IMR-90 (cell line): ENCODE data around the gene ASB3. TPM values are rescaled to one million over a fixed set of nuclear protein-coding genes. Genes with fewer than 3 reads are reported as not detected.

Experiments used
- ATAC-seq: fragments of 200-7000 bp; cut with Tn5 transposase; 2 replicates; pipeline ENCODE4 v1.9.1; 2020; ENCODE audit warnings: low read depth, mild to moderate bottlenecking, moderate library complexity
- BruUV-seq: library from RNA; stranded (reverse); fragments of 400-500 nt; replicated peaks from 2 replicates; lab custom pipeline; 2021; lab: Mats Ljungman, UMichigan
- CTCF ChIA-PET: fragments of 300-600 bp; formaldehyde crosslinking; extraction: SDS; loops from one replicate; lab custom pipeline; 2021; ENCODE audit warnings: antibody characterized with exemption; lab: Yijun Ruan, JAX
- POLR2A ChIA-PET: fragments of 300-600 bp; sonication (Branson Sonifier 250); formaldehyde crosslinking; loops from one replicate; lab custom pipeline; 2022; ENCODE audit warnings: antibody characterized with exemption; ENCODE audit not compliant: unreplicated experiment; lab: Charles Lee
- DNase-seq: peaks from one replicate; pipeline ENCODE4 v3.0.0; 2013
- H2AFZ ChIP-seq: replicated peaks from 2 replicates; pipeline ENCODE3; 2013; ENCODE audit warnings: low read length, mild to moderate bottlenecking; ENCODE audit not compliant: poor library complexity
- H2AK5ac ChIP-seq: 2 replicates; pipeline ENCODE4 v1.6.1; 2013; ENCODE audit warnings: low read depth, low read length, inconsistent platforms
- H2AK9ac ChIP-seq: replicated peaks from 2 replicates; pipeline ENCODE3; 2013; ENCODE audit warnings: mild to moderate bottlenecking, low read depth, low read length, moderate library complexity; ENCODE audit not compliant: poor library complexity
- H2BK120ac ChIP-seq: 2 replicates; pipeline ENCODE4 v1.6.1; 2013; ENCODE audit warnings: low read depth, low read length, inconsistent platforms
- H2BK15ac ChIP-seq: 3 replicates; pipeline ENCODE4 v1.6.1; 2013; ENCODE audit warnings: low read depth, low read length, inconsistent platforms
- H2BK20ac ChIP-seq: 2 replicates; pipeline ENCODE4 v1.6.1; 2013; ENCODE audit warnings: low read depth, mild to moderate bottlenecking, inconsistent platforms, low read length, moderate library complexity
- H2BK5ac ChIP-seq: 2 replicates; pipeline ENCODE4 v1.6.1; 2013; ENCODE audit warnings: mild to moderate bottlenecking, low read depth, low read length, inconsistent platforms; ENCODE audit not compliant: poor library complexity, severe bottlenecking
- H3K14ac ChIP-seq: replicated peaks from 2 replicates; pipeline ENCODE4 v1.6.1; 2013; ENCODE audit warnings: low read depth, low read length, inconsistent platforms
- H3K18ac ChIP-seq: 2 replicates; pipeline ENCODE4 v1.6.1; 2013; ENCODE audit warnings: low read depth, low read length, control low read depth
- H3K23ac ChIP-seq: 2 replicates; pipeline ENCODE4 v1.6.1; 2013; ENCODE audit warnings: low read depth, low read length, inconsistent platforms
- H3K27ac ChIP-seq: 2 replicates; pipeline ENCODE4 v1.5.1; 2013; ENCODE audit warnings: mild to moderate bottlenecking, control low read depth, low read length; ENCODE audit not compliant: insufficient read depth
- H3K27me3 ChIP-seq: 2 replicates; pipeline ENCODE4 v1.6.1; 2013; ENCODE audit warnings: low read length; ENCODE audit not compliant: control insufficient read depth, insufficient read depth
- H3K36me3 ChIP-seq: 2 replicates; pipeline ENCODE4 v1.6.1; 2013; ENCODE audit warnings: low read length, mixed read lengths; ENCODE audit not compliant: control insufficient read depth, insufficient read depth
- H3K4ac ChIP-seq: 2 replicates; pipeline ENCODE4 v1.6.1; 2013; ENCODE audit warnings: low read depth, low read length, inconsistent platforms
- H3K4me1 ChIP-seq: 2 replicates; pipeline ENCODE4 v1.6.1; 2013; ENCODE audit warnings: low read length, mixed read lengths; ENCODE audit not compliant: control insufficient read depth, insufficient read depth
- H3K4me2 ChIP-seq: 2 replicates; pipeline ENCODE4 v1.6.1; 2013; ENCODE audit warnings: low read depth, mild to moderate bottlenecking, control low read depth, low read length, moderate library complexity
- H3K4me3 ChIP-seq: 2 replicates; pipeline ENCODE4 v1.5.1; 2013; ENCODE audit warnings: low read depth, mild to moderate bottlenecking, control low read depth, low read length, moderate library complexity; ENCODE audit not compliant: insufficient read depth
- H3K56ac ChIP-seq: 2 replicates; pipeline ENCODE4 v1.6.1; 2013; ENCODE audit warnings: low read length, inconsistent platforms; ENCODE audit not compliant: insufficient read depth; ENCODE audit errors: extremely low read depth
- H3K79me1 ChIP-seq, 2 experiments: 2 replicates each; pipeline ENCODE4 v1.6.1; 2013; ENCODE audit warnings: low read length in 2 of 2, inconsistent platforms in 1 of 2, low read depth in 1 of 2
- H3K9ac ChIP-seq: 2 replicates; pipeline ENCODE4 v1.6.1; 2013; ENCODE audit warnings: low read depth, low read length, control low read depth
- H3K9me1 ChIP-seq: 2 replicates; pipeline ENCODE4 v1.6.1; 2013; ENCODE audit warnings: low read length, inconsistent platforms; ENCODE audit not compliant: insufficient read depth
- H3K9me3 ChIP-seq: 2 replicates; pipeline ENCODE4 v1.6.1; 2013; ENCODE audit warnings: low read length; ENCODE audit not compliant: control insufficient read depth, insufficient read depth
- H4K20me1 ChIP-seq: 2 replicates; pipeline ENCODE4 v1.6.1; 2013; ENCODE audit warnings: low read length, inconsistent platforms; ENCODE audit not compliant: insufficient read depth
- H4K5ac ChIP-seq: 2 replicates; pipeline ENCODE4 v1.6.1; 2013; ENCODE audit warnings: mild to moderate bottlenecking, low read depth, low read length, control low read depth
- H4K8ac ChIP-seq, 2 experiments: 2 replicates each; pipeline ENCODE4 v1.6.1; 2013; ENCODE audit warnings: low read depth in 2 of 2, low read length in 2 of 2, control low read depth in 1 of 2, inconsistent platforms in 1 of 2
- H4K91ac ChIP-seq: 2 replicates; pipeline ENCODE4 v1.6.1; 2013; ENCODE audit warnings: low read depth, low read length, inconsistent platforms; ENCODE audit not compliant: insufficient read depth
- BHLHE40 ChIP-seq: fragments of 150-350 bp; IDR thresholded peaks from 2 replicates; pipeline ENCODE4 v1.6.1; 2016; ENCODE audit warnings: mild to moderate bottlenecking, low read depth, low read length
- CHD1 ChIP-seq: IDR thresholded peaks from 2 replicates; pipeline ENCODE4 v1.6.1; 2012; ENCODE audit warnings: low read depth, low read length, improper control_type of control experiment
- USF2 ChIP-seq: fragments of 150-350 bp; IDR thresholded peaks from 2 replicates; pipeline ENCODE4 v1.6.1; 2017; ENCODE audit warnings: mild to moderate bottlenecking, antibody characterized with exemption, low read length, low read depth
- WGBS, 2 experiments: methylation state at CpG; one replicate each; pipeline versions ENCODE4 v1.1.5 to v1.1.7; 2013; ENCODE audit warnings: missing lambda C conversion rate in 2 of 2; ENCODE audit not compliant: insufficient read length in 1 of 2; ENCODE audit errors: extremely low coverage in 2 of 2; 5-methylcytosine and 5-hydroxymethylcytosine counted together
- dilution Hi-C: fragments of 300-500 bp; cut with HindIII; formaldehyde crosslinking; loops from one replicate; pipeline ENCODE4 v1.14.3; 2018; ENCODE audit warnings: low sequenced_read_pairs; ENCODE audit not compliant: unreplicated experiment
- in situ Hi-C: fragments of 300-500 bp; cut with MboI; formaldehyde crosslinking; loops from 3 replicates; pipeline ENCODE4 v1.14.3; 2019; ENCODE audit warnings: low sequenced_read_pairs, inconsistent platforms, mixed read lengths
- intact Hi-C: fragments of 100-400 bp; cut with micrococcal nuclease; formaldehyde crosslinking; loops from 2 replicates; pipeline ENCODE4 v1.10.0; 2022
- polyA plus RNA-seq, 3 experiments: library from polyadenylated mRNA; depleted of rRNA; stranded (reverse); fragments of >200 nt; gene quantifications; 2 replicates each; pipeline ENCODE4 v1.2.3, GENCODE V29; 2012; ENCODE audit warnings: low replicate concordance in 1 of 3
- total RNA-seq: library from RNA; depleted of rRNA; stranded (reverse); fragments of >200 nt; gene quantifications from 2 replicates; pipeline ENCODE4 v1.2.3, GENCODE V29; 2012

ASB3 gene
- total and polyA plus RNA-seq, 2 of the 4 experiments (the other 2 are of a cell fraction) = 19.2 to 36.2 TPM

- dilution Hi-C loops (no loop called here), in situ Hi-C loops (no loop called here), intact Hi-C loops (no loop called here)
- Histone ChIP-seq H4K5ac (no peak overlapping the region), H3K4ac (no peak overlapping the region), H3K36me3 (no peaks in the 10 kb centered on the region), H2AFZ (no peak overlapping the region), H4K20me1 (no peaks in the 10 kb centered on the region), H3K14ac (no peak overlapping the region), H3K27me3 (no peaks in the 10 kb centered on the region), H3K4me2 (no peak overlapping the region), H3K9ac (no peak overlapping the region), H3K9me1 (no peaks in the 10 kb centered on the region), H2BK15ac (no peak overlapping the region), H2BK5ac (no peak overlapping the region), H3K4me3 (no peak overlapping the region), H2BK20ac (no peak overlapping the region), H3K79me1 (no peaks in the 10 kb centered on the region), H2AK9ac (no peak overlapping the region), H2BK120ac (no peak overlapping the region), H3K4me1 (no peaks in the 10 kb centered on the region), H2AK5ac (no peak overlapping the region), H3K9me3 (no peaks in the 10 kb centered on the region), H3K56ac (no peak overlapping the region; the same call in 1 of the 2 replicates), H3K18ac (no peak overlapping the region), H4K91ac (no peak overlapping the region), H4K8ac (no peak overlapping the region), H3K27ac (no peak overlapping the region), H3K23ac (no peak overlapping the region)
- ChIA-PET CTCF (no interaction called here), POLR2A (no interaction called here)
- no TSS peak for BruUV-seq
- peak; percentile 13 for DNase-seq
- TF ChIP-seq USF2 (peak; percentile 20; the same call in 1 of the 2 replicates), BHLHE40 (no peak), CHD1 (no peak)
- ATAC-seq = no peak
- no CpG with 5 or more reads among the region's 1 CpG for WGBS, 2 experiments
Observed at GRCh38 chr2:53633441-53633840, 153.3 kb downstream of the ASB3 start.
